ENCODE measurements around the gene CHST14.
"Not testable (repeated sequence)": the region's sequence is repeated elsewhere in the genome, so short reads cannot be mapped to it uniquely, and the experiment has no call there.

CHST14 gene

DNA sequence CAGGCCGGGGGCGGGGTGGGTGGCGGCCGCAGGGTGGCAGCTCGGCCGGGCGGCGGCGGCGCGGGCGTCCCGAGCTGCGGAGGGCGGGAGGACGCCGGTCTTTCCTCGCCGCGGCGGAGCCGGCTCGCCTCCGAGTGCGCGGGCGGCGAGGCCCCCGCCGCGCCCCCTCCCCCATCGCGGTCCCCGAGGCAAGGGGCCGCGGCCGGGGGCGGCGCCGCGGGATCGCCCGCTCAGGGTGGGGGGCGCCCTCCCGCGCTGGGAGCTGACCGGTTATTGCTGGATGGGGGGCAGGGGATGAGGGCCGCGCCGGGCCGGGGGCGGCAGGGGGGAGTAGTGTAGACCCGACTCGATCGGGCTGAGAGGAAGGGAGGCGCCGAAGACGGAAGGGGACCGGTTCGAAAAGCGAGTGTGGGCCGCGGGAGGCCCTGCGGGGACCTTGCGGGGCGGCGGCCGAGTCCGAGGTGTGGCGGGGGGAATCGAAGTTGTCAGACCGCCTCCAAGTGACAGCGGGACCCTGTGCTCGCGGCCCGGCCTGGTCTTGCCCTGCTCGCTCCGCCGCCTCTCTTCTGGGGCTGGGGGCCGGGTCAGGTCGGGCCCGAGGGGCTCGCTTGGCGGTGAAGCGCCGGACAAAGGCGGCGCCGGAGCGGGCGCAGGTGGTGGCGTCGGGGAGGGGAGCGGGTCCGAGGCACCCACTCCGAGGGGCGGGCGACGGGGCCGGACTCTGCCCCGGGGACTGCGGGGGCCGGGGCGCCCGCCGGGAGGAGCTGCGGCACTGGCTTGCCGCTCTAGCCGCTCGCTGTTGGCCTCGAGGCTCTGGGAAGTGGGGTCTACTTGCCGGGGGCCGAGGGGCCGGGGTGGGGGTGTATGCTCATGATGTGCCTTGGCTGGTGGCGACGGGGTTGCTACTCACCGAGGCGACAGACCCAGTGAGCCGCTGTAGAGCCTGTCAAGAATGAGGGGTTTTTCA lies 28.9 kb upstream of the CHST14 start:
- DNase-seq, result no peak

GRCh38 chr15:40443255-40443654 lies 27.5 kb upstream of the CHST14 start:
- DNase-seq, result no peak

GRCh38 chr15:40443846-40444245 lies 26.9 kb upstream of the CHST14 start:
- no peak for DNase-seq

DNA sequence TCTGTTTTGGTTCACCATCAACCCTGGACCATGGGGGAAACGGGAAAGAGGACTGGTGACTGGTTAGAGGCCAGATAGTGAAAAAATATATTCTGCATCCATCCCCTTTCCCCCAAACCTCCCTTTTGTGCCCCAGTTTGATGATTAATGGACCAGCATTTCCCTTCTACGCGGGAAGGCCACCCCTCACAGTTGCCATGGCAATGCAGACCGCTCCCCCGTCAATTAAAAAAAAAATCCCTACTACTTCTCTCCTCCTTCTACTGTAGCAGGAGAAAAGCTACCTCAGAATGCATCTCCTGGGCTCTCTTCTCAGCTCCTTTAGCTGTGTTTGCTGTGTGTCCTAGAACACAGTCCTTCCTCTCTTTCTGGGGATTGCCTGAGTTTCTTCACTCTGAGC lies 26.0 kb upstream of the CHST14 start:
- no peak for DNase-seq

DNA sequence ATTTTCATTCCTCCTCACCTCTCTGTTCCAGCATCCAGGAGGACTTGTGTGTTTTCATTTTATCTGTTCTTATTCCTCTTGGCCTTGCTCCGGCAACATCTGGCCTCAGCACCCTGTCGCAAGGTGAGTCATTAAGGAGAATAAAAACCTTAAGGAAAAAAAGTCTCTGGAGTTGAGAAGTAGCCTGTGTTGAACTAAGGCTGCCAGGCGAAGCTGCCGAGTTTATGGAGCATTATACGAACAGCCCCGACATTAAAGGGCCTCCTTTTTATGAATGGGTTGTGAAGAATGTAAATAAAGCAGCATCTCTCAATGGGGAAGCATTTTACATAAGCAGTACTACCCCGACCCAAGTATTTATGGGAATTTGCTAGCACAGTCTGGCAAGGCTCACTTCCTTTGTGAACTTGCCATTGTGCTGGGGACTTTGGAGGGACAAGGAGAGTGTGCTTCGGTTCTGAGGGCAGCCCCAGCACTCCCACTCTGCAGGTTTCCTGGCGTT lies 25.3 kb upstream of the CHST14 start:
- no peak for DNase-seq

DNA sequence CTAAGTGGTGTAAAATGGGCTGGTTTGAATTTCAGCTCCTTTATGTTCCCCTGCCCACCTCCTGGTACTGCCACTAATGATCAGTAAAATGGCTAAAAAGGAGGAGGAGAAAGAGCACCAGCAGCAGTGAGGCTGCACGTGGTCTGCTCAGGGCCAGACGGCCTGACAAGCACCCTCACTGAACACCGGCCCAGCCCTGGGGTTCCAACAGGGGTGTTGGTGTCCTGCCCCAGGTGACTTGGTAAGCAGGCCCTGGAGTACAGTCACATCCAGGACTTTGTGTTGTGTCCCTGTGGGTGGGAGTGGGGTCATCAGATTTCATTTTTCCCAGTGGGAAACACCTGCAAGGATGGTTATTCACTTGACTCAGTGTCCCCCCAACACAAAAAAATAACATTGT lies 24.6 kb upstream of the CHST14 start:
- no peak for DNase-seq

DNA sequence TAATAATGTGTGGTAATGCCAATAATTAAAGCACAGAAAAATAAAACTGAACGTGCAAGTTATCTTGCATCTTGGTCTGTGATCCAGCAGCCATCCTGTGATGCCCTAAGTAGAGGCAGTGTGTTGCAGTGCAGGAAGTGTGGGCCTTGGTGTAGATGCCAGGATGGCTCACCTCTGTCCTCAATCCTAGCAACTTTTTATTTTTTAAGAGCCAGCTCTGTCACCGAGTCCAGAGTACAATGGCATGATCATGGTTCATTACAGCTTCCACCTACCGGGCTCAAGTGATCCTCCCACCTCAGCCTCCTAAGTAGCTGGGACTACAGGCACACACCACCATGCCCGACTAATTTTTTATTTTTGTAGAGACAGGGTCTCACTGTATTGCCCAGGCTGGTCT lies 22.4 kb upstream of the CHST14 start:
- DNase-seq, result no peak

- no peak for DNase-seq
These were observed 21.5 kb upstream of the CHST14 start for GRCh38 chr15:40449275-40449674.

DNA sequence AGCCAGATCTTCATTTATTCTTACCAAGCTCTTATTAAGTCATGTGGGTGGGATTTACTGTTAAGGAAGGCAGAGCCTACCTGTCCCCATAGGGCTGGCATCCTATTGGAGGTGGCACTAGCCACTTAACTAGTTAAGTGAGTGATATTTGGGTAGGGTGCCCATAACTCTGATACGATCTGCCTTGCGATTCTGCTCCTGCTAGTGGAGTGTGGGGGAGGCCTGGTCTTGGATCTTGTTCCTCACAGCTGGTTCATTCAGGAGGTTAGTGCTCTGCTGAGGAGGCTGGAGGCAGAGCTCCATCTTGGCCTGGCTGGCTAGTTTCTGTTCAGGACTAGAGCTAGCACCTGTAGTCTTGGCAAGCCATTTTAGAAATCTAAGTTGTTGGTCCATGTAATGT lies 20.7 kb upstream of the CHST14 start:
- no peak for DNase-seq

DNA sequence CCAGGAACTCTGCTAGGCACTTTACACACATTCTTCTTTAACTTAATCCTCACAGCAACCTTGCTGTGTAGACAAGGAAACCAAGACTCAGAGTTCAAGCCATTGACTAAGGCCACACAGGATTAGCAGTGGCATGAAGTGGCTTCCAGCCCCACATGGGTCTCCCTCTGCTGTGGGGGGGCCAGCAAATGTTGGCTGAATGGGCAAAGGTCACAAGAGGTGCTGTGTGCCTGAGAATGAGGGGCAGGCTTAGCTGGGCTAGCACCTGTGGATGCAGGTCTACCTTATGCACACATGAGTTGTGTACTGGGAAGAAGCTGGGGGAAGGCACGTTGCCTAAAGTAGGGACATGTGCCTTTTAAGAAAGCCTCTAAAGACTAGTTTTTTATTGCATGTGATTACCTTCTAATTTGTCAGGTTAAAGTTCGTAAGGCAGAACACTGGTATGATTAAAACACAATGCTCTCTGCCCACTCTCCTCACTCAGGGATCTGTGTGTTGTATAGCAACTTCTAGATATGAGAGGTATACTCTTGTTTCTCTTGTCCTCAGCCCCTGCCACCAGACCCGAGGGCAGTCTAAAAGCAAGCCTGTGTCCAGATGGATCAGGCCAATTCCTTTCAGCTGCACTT lies 19.1 kb upstream of the CHST14 start:
- DNase-seq, result no peak

GRCh38 chr15:40452296-40453090 lies 18.3 kb upstream of the CHST14 start:
- no peak for DNase-seq

DNA sequence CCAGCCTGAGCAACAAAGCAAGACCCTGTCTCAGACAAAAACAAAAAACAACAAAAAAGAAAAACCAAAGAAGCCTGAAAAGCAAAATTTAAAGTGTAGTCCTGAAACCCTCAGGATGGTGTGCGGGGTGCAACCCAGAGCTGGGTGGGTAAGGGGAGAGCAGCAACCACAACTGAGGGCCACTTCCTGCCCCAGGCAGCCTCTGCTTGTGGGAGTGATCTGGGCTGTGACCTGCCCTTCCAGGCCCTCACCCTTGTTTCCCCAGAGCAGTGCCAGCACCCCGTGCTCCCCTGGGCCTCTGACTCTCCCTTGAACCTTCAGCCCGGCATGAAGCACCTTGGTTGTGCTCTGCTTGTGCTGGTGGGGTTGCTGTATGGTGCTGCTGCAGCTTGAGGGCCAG lies 16.8 kb upstream of the CHST14 start:
- not testable (repeated sequence) for DNase-seq

DNA sequence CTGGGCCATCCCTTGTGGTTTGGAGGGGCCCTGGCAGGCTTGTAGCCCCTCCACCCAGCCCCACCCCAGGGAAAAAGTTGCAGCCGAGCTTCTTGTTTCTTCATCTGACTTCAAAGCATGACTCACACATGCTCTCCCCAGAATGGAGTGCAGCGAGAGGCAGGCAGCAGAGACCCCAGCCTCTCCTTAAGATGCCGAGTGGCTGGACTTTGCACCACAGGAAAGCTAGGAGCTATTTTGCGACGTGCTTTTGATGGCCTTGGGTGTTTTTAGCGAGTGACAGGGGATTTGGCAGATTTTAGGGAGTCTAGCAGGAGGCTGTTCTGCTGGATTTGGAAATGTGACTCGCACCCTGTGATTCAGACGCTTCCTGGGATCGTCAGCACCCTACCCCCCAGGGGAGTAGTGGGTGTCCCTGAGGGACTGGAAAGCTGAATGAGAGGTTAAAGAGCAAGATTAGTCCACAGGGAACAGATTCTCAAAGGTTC lies 15.8 kb upstream of the CHST14 start:
- no peak for DNase-seq

DNA sequence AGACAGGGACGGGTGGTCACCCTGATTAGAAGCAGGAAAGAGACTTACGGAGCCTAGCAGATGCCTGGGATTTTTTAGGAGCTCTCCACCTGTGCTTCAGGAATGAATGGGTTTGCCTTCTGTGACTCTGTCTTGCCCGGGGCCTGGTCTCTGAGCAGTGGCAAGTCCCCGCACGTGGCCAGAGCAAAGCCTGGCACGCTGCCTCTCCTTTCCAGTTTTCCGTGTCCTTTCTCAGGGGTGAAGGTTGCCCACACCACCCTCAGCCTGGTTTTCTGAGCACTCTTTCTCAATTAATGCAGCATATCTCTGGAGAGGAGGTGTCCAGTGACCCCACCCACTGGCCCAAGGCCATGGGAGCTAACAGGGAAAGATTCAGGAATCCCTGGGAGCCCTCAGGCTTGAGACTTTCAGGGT lies 14.5 kb upstream of the CHST14 start:
- DNase-seq, result no peak

DNA sequence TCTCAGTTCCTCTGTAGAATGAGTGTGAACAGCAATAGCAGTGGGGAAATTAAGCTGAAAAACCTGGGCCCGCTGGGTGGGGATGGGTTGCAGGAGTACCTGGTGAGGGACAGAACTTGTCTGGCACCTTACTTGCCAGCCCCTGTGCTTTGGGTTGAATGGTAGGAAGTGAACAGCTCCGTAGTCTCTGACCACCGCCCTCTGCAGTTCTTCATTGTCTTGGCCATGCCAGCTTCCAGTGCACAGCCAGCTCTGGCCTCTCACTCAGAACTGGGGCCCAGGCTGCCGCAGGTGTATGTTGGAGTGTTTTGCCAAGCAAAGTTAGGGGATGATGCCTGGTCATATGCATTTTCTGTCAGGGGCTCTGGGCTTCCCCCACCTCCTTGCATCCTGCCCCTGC lies 14.0 kb upstream of the CHST14 start:
- no peak for DNase-seq

GRCh38 chr15:40458495-40459371 lies 12.1 kb upstream of the CHST14 start:
- no peak for DNase-seq

GRCh38 chr15:40459391-40460015 lies 11.3 kb upstream of the CHST14 start:
- DNase-seq, result no peak

- DNase-seq, result no peak
These were observed 10.4 kb upstream of the CHST14 start for GRCh38 chr15:40460404-40460803.

- DNase-seq, result no peak
These were observed 8.8 kb upstream of the CHST14 start for GRCh38 chr15:40461958-40462357.

- DNase-seq, result no peak
These were observed 7.5 kb upstream of the CHST14 start for GRCh38 chr15:40463279-40463678.

DNA sequence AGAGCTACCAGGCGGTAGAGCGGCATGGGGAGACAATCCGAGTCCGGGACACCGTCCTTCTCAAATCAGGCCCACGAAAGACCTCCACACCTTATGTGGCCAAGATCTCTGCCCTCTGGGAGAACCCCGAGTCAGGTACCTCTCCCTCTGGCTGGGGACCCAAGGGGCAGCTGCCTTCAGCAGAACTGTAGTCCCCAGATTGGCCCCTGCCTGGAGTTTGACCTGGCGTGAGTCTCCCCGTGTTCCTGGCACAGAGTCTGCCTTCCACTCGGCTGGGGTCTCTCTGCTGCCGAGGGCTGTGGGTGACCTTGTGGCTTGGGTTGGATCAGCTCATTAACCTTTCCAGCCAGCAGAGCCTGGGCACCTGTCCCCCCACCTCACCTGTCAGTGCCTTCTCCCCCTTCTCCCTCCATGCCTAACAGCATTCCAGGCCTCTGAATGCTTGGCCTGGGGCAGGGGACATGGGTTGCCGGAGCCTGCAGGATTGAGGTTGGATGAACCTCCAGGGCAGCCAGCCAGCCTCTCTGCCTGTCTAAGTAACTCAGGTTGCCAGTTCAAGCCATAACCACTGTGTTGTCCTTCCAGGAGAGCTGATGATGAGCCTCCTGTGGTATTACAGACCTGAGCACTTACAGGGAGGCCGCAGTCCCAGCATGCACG lies 6.8 kb upstream of the CHST14 start:
- DNase-seq, result no peak

All from effector CD4-positive, alpha-beta T cell (primary cell).